Measurements from ENCODE around the gene STX1B. TPM values are rescaled to one million over a fixed set of nuclear protein-coding genes. Genes with fewer than 3 reads are reported as not detected.
"Not testable (repeated sequence)": the region's sequence is repeated elsewhere in the genome, so short reads cannot be mapped to it uniquely, and the experiment has no call there.

STX1B gene
- total RNA-seq, 4 donors from 2014 or later: 0.34 to 0.40 TPM; not detected in 2

GRCh38 chr16:30944352-30944751 is 66.1 kb downstream of the STX1B start:
- peaks cover 0 to 11% of the 10 kb centered on the region in 2 donors for H3K36me3 ChIP-seq
- intact Hi-C loops (cut with DNase I): no loop called here

GRCh38 chr16:30942426-30942806 is 68.0 kb downstream of the STX1B start:
- no peak for TF ChIP-seq CTCF (IDR thresholded peaks at IDR 0.05)
- no peak for TF ChIP-seq POLR2A (IDR thresholded peaks at IDR 0.05)
- DNase-seq: no peak
- Histone ChIP-seq H3K4me3 (replicated peaks in 1 of 3) (no peak overlapping the region), H3K27ac (no peak overlapping the region), H3K36me3 (peaks cover 0 to 11% of the 10 kb centered on the region in 2 donors), H3K9me3 (no peaks in the 10 kb centered on the region), H3K4me1 (peaks cover 4 to 10% of the 10 kb centered on the region in 2 donors), H3K27me3 (no peaks in the 10 kb centered on the region)
- 79 to 93% methylated on average over 4 of the region's 4 CpGs for WGBS, 2 donors
- intact Hi-C loops (cut with DNase I): no loop called here

More at GRCh38 chr16:30944352-30944751, 66.1 kb downstream of the STX1B start:
- Histone ChIP-seq H3K27ac (no peak overlapping the region), H3K27me3 (no peaks in the 10 kb centered on the region), H3K4me1 (peaks cover 7 to 10% of the 10 kb centered on the region in 2 donors), H3K4me3 (replicated peaks in 1 of 3) (no peak overlapping the region), H3K9me3 (no peaks in the 10 kb centered on the region)
- no peak for DNase-seq
- TF ChIP-seq CTCF (IDR thresholded peaks at IDR 0.05) (no peak), POLR2A (IDR thresholded peaks at IDR 0.05) (no peak)

- no peak overlapping the region for H3K4me3 ChIP-seq (replicated peaks in 1 of 3)
- H3K9me3 ChIP-seq: no peaks in the 10 kb centered on the region
- H3K36me3 ChIP-seq: peaks cover 0 to 11% of the 10 kb centered on the region in 2 donors
- H3K27ac ChIP-seq: no peak overlapping the region
- intact Hi-C loops (cut with DNase I): no loop called here
- no peaks in the 10 kb centered on the region for H3K27me3 ChIP-seq
- DNase-seq: peak; percentile 82 to 86
- TF ChIP-seq POLR2A (IDR thresholded peaks at IDR 0.05) (no peak), CTCF (IDR thresholded peaks at IDR 0.05) (peak; percentile 55 to 97 (median 78))
- 24 to 62% methylated on average over 3 to 13 of the region's 15 CpGs for WGBS, 2 donors
- peaks cover 4 to 10% of the 10 kb centered on the region in 2 donors for H3K4me1 ChIP-seq
Measured at GRCh38 chr16:30941600-30942425, 68.6 kb downstream of the STX1B start.

- intact Hi-C loops (cut with DNase I); H3K27ac ChIP-seq; H3K9me3 ChIP-seq; H3K4me1 ChIP-seq; H3K27me3 ChIP-seq; H3K36me3 ChIP-seq; H3K4me3 ChIP-seq (replicated peaks in 1 of 3); DNase-seq: not testable (repeated sequence)
- 95% methylated on average over 8 of the region's 8 CpGs for whole genome bisulfite sequencing, 2 donors
Measured at GRCh38 chr16:30939571-30939970, 70.9 kb downstream of the STX1B start.

Small RNA genes lying within 50 kb of the gene (small RNA-seq; reads per million reads assigned to genes)
- gene AC135048.1: not detected

Other genes with a start within 250 kb of the STX1B start
- 10 to 100 TPM in 3 of 4 donors, 1 to 10 TPM in 1; 9.6 to 24.7 (median 15.5) TPM for gene CFAP119, start 248.6 kb downstream of the STX1B start, total RNA-seq
- gene RNF40, start 248.3 kb downstream of the STX1B start, total RNA-seq: 100 to 1,000 TPM; 105 to 147 (median 113) TPM
- 10 to 100 TPM; 14.5 to 26.7 (median 19.0) TPM for gene ZNF629, start 223.4 kb downstream of the STX1B start, total RNA-seq
- 10 to 100 TPM; 43.6 to 67.6 (median 47.9) TPM for gene BCL7C, start 116.6 kb downstream of the STX1B start, total RNA-seq
- 1 to 10 TPM; 2.6 to 7.5 (median 5.6) TPM for gene CTF1, start 114.0 kb downstream of the STX1B start, total RNA-seq
- gene FBXL19, start 87.1 kb downstream of the STX1B start, total RNA-seq: 10 to 100 TPM; 11.7 to 24.0 (median 14.4) TPM
- 10 to 100 TPM; 32.9 to 49.5 (median 40.2) TPM for gene ORAI3, start 61.6 kb downstream of the STX1B start, total RNA-seq
- 10 to 100 TPM in 2 of 4 donors, 1 to 10 TPM in 2; 7.7 to 11.4 (median 9.2) TPM for gene SETD1A, start 52.9 kb downstream of the STX1B start, total RNA-seq
- 10 to 100 TPM in 2 of 4 donors, 1 to 10 TPM in 2; 4.0 to 13.8 (median 10.9) TPM for gene HSD3B7, start 25.4 kb downstream of the STX1B start, total RNA-seq
- 10 to 100 TPM; 26.8 to 47.6 (median 39.9) TPM for gene STX4, start 22.9 kb upstream of the STX1B start, total RNA-seq
- gene ZNF668, start 63.6 kb upstream of the STX1B start, total RNA-seq: 10 to 100 TPM in 3 of 4 donors, 1 to 10 TPM in 1; 9.0 to 15.2 (median 11.9) TPM
- 10 to 100 TPM; 13.3 to 20.1 (median 17.7) TPM for gene ZNF646, start 63.8 kb upstream of the STX1B start, total RNA-seq
- 1 to 10 TPM in 3 of 4 donors, under 1 TPM in 1; 0.93 to 1.9 (median 1.6) TPM for gene PRSS53, start 78.3 kb upstream of the STX1B start, total RNA-seq
- 100 to 1,000 TPM in 2 of 4 donors, 10 to 100 TPM in 2; 58.7 to 145 (median 104) TPM for gene VKORC1, start 84.2 kb upstream of the STX1B start, total RNA-seq
- 10 to 100 TPM; 30.1 to 52.0 (median 40.5) TPM for gene BCKDK, start 97.7 kb upstream of the STX1B start, total RNA-seq
- gene KAT8, start 107.0 kb upstream of the STX1B start, total RNA-seq: 100 to 1,000 TPM in 3 of 4 donors, 10 to 100 TPM in 1; 90.0 to 121 (median 113) TPM
- gene PRSS8, start 125.1 kb upstream of the STX1B start, total RNA-seq: 10 to 100 TPM; 42.1 to 89.9 (median 72.8) TPM
- gene PRSS36, start 139.4 kb upstream of the STX1B start, total RNA-seq: 1 to 10 TPM; 1.4 to 6.6 (median 3.0) TPM
- gene FUS, start 169.5 kb upstream of the STX1B start, total RNA-seq: 10 to 100 TPM; 41.7 to 88.5 (median 70.5) TPM
- gene PYCARD, start 192.1 kb upstream of the STX1B start, total RNA-seq: 10 to 100 TPM in 2 of 4 donors, 1 to 10 TPM in 2; 4.8 to 21.4 (median 12.4) TPM
- under 1 TPM in 2 of 4 donors, not detected in 2; under 0.01 to 0.11 TPM for gene TRIM72, start 203.5 kb upstream of the STX1B start, total RNA-seq
- gene PYDC1, start 206.5 kb upstream of the STX1B start, total RNA-seq: not detected
- 1 to 10 TPM; 2.8 to 5.0 (median 4.0) TPM for gene ITGAM, start 249.3 kb upstream of the STX1B start, total RNA-seq